Upper lobe of left lung (tissue), 4 donors: ENCODE measurements around the gene S1PR5.

ENCODE experiments used
- EP300 ChIP-seq, 4 donors: sonication (generic); formaldehyde crosslinking; IDR thresholded peaks; one replicate each; pipeline ENCODE4 v1.5.1; 2017; ENCODE audit warnings: antibody characterized with exemption in 4 of 4, control low read depth in 2 of 4
- POLR2A ChIP-seq, 4 donors: fragments of 450-650 bp; IDR thresholded peaks; one replicate each; pipeline ENCODE4 v1.5.1; 2016 to 2017; ENCODE audit warnings: antibody characterized with exemption in 4 of 4, mild to moderate bottlenecking in 2 of 4

DNA sequence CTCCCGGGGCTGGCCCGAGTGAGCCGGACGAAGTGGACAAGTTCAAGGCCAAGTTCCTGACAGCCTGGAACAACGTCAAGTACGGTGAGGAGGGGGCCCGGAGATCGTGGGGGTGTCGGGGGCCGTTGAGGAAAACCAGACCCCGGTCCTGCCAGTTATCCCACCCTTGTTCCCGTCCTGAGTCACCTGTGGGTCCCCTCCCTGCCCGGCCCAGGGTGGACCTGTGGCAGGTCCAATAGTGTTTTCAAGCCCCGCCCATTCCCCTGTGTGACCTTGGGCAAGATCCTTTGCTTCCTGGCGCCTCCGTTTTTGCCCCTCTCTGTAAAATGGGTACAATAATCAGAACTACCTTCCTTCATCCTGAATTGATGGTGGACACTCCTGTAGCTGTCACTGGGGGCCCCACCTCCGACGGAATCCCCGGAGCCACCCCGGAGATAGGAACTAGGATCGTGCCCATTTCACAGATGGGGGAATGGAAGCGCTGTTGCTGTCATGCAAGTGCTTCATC is 27.1 kb upstream of the S1PR5 start:
- TF ChIP-seq EP300 (IDR thresholded peaks at IDR 0.05) = no peak
- no peak for TF ChIP-seq POLR2A (IDR thresholded peaks at IDR 0.05)
